Measurements from ENCODE around the gene ATAD3B.

The ATAD3B gene

GRCh38 chr1:1540818-1541628 is 69.5 kb downstream of the ATAD3B start:
- Histone ChIP-seq H3K27ac (ENCODE audit: low read length) (no peak overlapping the region), H3K36me3 (ENCODE audit: control insufficient read depth, low read depth, low read length) (peaks cover 10% of the 10 kb centered on the region), H3K27me3 (ENCODE audit: control insufficient read depth, insufficient read depth, low read length) (no peaks in the 10 kb centered on the region), H3K9me3 (ENCODE audit: control insufficient read depth, low read depth, low read length) (no peaks in the 10 kb centered on the region), H3K9ac (ENCODE audit: low read length) (no peak overlapping the region), H3K4me1 (ENCODE audit: control insufficient read depth, low read depth, low read length) (no peaks in the 10 kb centered on the region), H3K4me3 (ENCODE audit: low read length) (peak overlapping the region; percentile 37)

DNA sequence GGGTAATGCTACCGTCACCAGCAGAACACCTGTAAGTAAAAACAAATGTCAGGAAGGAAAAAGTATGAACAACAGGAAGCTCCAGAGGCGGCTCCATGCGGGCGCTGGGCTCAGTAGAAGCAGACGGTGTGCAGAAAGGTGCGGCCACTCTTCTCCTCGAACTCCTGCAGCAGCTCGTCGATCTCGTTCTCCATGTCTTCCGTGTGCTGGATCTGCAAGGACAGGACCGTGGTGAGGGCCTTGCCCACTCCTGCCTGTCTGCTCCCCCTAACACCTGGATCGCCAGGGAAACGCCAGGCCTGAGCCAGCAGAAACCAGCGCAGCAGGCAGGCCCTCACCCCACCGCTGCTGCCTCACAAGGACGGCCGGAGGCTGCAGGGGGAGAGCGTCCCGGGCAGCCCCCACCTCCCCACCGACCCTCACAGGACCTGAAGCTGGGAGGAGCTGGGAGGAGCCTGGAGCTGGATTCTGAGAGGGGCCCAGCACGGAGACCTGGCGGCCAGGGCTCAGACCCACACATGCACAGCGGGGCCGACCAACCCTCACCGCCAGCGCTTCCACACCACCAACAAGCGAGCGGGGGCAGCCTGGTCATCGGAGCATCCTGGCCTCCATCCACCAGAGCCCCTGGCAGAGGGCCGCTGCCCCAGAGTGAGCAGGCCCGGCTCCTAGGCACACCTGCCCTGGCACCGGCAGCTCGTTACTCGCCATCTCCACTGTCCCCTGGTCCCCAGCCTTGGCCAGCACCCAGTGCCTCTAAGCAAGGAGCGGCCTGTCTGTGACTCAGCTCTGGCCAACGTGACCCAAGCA is 70.6 kb downstream of the ATAD3B start:
- no peaks in the 10 kb centered on the region for H3K4me1 ChIP-seq (ENCODE audit: control insufficient read depth, low read depth, low read length)
- no peak overlapping the region for H3K27ac ChIP-seq (ENCODE audit: low read length)
- no peak overlapping the region for H3K4me3 ChIP-seq (ENCODE audit: low read length)
- no peaks in the 10 kb centered on the region for H3K9me3 ChIP-seq (ENCODE audit: control insufficient read depth, low read depth, low read length)
- H3K9ac ChIP-seq (ENCODE audit: low read length) = no peak overlapping the region
- peaks cover 10% of the 10 kb centered on the region for H3K36me3 ChIP-seq (ENCODE audit: control insufficient read depth, low read depth, low read length)
- no peaks in the 10 kb centered on the region for H3K27me3 ChIP-seq (ENCODE audit: control insufficient read depth, insufficient read depth, low read length)

GRCh38 chr1:1542766-1543705 is 71.5 kb downstream of the ATAD3B start:
- Histone ChIP-seq H3K4me3 (ENCODE audit: low read length) (no peak overlapping the region), H3K4me1 (ENCODE audit: control insufficient read depth, low read depth, low read length) (no peaks in the 10 kb centered on the region), H3K9ac (ENCODE audit: low read length) (no peak overlapping the region), H3K9me3 (ENCODE audit: control insufficient read depth, low read depth, low read length) (no peaks in the 10 kb centered on the region), H3K27me3 (ENCODE audit: control insufficient read depth, insufficient read depth, low read length) (no peaks in the 10 kb centered on the region), H3K27ac (ENCODE audit: low read length) (no peak overlapping the region), H3K36me3 (ENCODE audit: control insufficient read depth, low read depth, low read length) (peaks cover 10% of the 10 kb centered on the region)

GRCh38 chr1:1543706-1544099 is 72.1 kb downstream of the ATAD3B start:
- H3K36me3 ChIP-seq (ENCODE audit: control insufficient read depth, low read depth, low read length) = peaks cover 10% of the 10 kb centered on the region
- no peak overlapping the region for H3K27ac ChIP-seq (ENCODE audit: low read length)
- H3K27me3 ChIP-seq (ENCODE audit: control insufficient read depth, insufficient read depth, low read length) = no peaks in the 10 kb centered on the region
- H3K9me3 ChIP-seq (ENCODE audit: control insufficient read depth, low read depth, low read length) = no peaks in the 10 kb centered on the region
- H3K4me3 ChIP-seq (ENCODE audit: low read length) = no peak overlapping the region
- H3K9ac ChIP-seq (ENCODE audit: low read length) = no peak overlapping the region
- no peaks in the 10 kb centered on the region for H3K4me1 ChIP-seq (ENCODE audit: control insufficient read depth, low read depth, low read length)

GRCh38 chr1:1544544-1544943 is 73.0 kb downstream of the ATAD3B start:
- H3K9ac ChIP-seq (ENCODE audit: low read length) = no peak overlapping the region
- H3K4me1 ChIP-seq (ENCODE audit: control insufficient read depth, low read depth, low read length) = no peaks in the 10 kb centered on the region
- no peaks in the 10 kb centered on the region for H3K27me3 ChIP-seq (ENCODE audit: control insufficient read depth, insufficient read depth, low read length)
- H3K4me3 ChIP-seq (ENCODE audit: low read length) = no peak overlapping the region
- H3K27ac ChIP-seq (ENCODE audit: low read length) = no peak overlapping the region
- H3K9me3 ChIP-seq (ENCODE audit: control insufficient read depth, low read depth, low read length) = no peaks in the 10 kb centered on the region
- H3K36me3 ChIP-seq (ENCODE audit: control insufficient read depth, low read depth, low read length) = peaks cover 10% of the 10 kb centered on the region
